Measurements from ENCODE around the gene PLA2G2C. TPM values are rescaled to one million over a fixed set of nuclear protein-coding genes. Genes with fewer than 3 reads are reported as not detected.

PLA2G2C gene
- total and polyA plus RNA-seq, 9 donors = 0.02 TPM; not detected in 8

DNA sequence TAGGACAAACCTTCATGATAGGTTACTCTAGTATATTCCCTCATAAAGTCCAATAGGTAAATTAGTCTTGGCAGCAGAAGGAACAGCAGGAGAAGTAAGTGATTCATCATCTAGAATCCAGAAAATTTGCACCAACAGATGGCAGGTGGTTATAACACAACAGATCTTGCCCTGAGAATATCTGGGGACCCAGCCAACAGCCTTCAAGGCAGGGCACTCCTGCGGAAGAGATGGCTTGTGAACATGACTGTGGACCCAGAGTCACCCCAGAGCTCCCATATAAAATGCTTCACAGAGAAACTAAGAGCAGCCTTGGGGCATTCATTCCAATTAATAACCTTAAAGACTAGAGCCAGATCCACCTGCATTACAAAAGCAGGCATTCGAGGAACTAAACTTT lies 7.9 kb upstream of the PLA2G2C start:
- 66 to 82% (median 69%) methylated on average over 2 of the region's 2 CpGs for WGBS, 3 donors
- DNase-seq = no peak
- no peaks in the 10 kb centered on the region for H3K36me3 ChIP-seq
- no peak for TF ChIP-seq EP300 (IDR thresholded peaks at IDR 0.05)
- TF ChIP-seq CTCF (IDR thresholded peaks at IDR 0.05) = no peak
- TF ChIP-seq POLR2A (IDR thresholded peaks at IDR 0.05) = no peak
- peaks cover 2% of the 10 kb centered on the region for H3K4me1 ChIP-seq (ENCODE audit: insufficient read depth)
- intact Hi-C loops (cut with DNase I) = no loop called here
- no peak overlapping the region for H3K4me3 ChIP-seq
- H3K27me3 ChIP-seq = no peaks in the 10 kb centered on the region
- no peak overlapping the region for H3K27ac ChIP-seq
- H3K9me3 ChIP-seq = no peaks in the 10 kb centered on the region

DNA sequence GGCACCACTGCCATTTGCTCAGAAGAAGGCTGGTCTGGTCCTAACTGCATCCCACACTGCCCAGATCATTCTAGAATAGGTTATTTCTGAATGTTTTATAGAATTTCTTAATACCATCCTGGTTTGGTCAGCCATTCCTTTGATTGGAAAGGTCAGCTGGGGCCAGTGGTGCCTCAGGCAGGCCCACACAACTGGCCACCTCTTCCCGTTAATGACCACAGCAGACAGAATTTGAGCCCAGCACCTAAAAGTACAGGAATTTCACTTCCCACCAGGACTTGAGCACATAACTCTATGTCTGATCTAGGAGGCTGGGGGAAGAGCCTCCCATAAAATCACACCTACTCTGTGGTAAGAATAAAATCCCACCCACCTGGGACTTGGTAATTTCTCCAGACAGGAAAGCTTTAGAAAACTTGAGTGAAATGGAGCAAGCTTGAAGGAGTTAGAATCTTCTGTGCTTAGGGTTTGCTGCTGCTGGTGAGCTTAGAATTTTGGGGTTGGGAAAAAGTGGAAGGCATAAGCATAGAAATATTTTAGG lies 6.6 kb upstream of the PLA2G2C start:
- Histone ChIP-seq H3K27ac (no peak overlapping the region), H3K9me3 (no peaks in the 10 kb centered on the region), H3K27me3 (no peaks in the 10 kb centered on the region), H3K36me3 (no peaks in the 10 kb centered on the region), H3K4me3 (no peak overlapping the region), H3K4me1 (ENCODE audit: insufficient read depth) (peaks cover 2% of the 10 kb centered on the region)
- intact Hi-C loops (cut with DNase I) = no loop called here
- no peak for TF ChIP-seq CTCF (IDR thresholded peaks at IDR 0.05)
- no peak for TF ChIP-seq POLR2A (IDR thresholded peaks at IDR 0.05)
- no peak for TF ChIP-seq EP300 (IDR thresholded peaks at IDR 0.05)
- WGBS, 3 donors = 85 to 100% (median 86%) methylated on average over 1 of the region's 1 CpG
- no peak for DNase-seq

DNA sequence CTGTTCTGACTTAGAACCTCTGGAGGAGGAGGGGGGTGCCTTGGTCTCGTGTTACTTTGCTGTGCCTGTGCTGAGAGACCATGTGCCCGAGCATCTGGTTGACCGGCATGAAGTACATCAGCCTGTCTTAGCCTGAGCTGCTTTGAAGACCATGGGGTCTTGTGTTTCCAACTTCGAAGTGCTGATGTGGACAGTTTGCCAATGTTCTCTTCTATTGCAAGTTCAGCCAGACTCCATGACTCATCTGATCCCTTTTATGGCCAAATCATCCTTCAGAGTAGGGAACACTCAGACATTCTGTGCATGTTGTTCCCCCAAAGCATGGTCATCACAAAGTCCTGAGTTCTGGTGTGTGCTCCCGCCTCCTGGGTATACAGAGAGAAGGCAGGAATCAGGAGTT lies 6.0 kb upstream of the PLA2G2C start:
- DNase-seq = no peak
- WGBS, 3 donors = 54 to 72% (median 62%) methylated on average over 5 of the region's 5 CpGs
- no peaks in the 10 kb centered on the region for H3K27me3 ChIP-seq
- TF ChIP-seq EP300 (IDR thresholded peaks at IDR 0.05) (no peak), POLR2A (IDR thresholded peaks at IDR 0.05) (no peak), CTCF (IDR thresholded peaks at IDR 0.05) (no peak)
- H3K4me3 ChIP-seq = no peak overlapping the region
- H3K27ac ChIP-seq = no peak overlapping the region
- no peaks in the 10 kb centered on the region for H3K36me3 ChIP-seq
- H3K9me3 ChIP-seq = no peaks in the 10 kb centered on the region
- H3K4me1 ChIP-seq (ENCODE audit: insufficient read depth) = peaks cover 2% of the 10 kb centered on the region
- intact Hi-C loops (cut with DNase I) = no loop called here

DNA sequence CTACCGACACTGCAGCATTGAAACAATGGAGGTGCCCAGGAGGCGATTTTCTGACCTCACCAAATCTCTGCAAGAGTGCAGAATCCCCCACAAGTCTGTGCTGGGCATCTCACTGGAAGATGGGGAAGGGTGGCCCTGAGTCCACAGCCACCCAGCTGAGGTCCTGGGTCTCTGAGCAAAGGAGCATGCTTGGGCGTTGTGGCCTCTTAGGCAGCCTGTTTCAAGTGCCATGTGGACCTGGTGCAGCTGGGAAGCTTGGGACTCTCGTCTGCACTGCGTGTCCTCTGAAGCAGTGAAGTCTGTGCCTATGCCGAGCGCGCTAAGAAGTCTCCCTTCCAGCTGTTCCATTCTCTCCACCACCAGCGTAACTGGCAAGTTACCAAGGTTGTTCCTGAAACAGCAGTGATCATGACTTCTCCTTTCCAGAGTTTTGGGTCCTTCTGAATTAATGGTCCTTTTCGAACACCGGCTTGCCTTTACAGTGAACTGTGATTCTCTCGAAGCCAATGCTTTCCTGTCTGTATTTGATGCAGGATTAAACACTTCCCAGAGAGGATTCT lies 5.0 kb upstream of the PLA2G2C start:
- WGBS, 3 donors = 91 to 96% (median 95%) methylated on average over 12 of the region's 12 CpGs
- intact Hi-C loops (cut with DNase I) = no loop called here
- Histone ChIP-seq H3K9me3 (no peaks in the 10 kb centered on the region), H3K36me3 (no peaks in the 10 kb centered on the region), H3K27me3 (no peaks in the 10 kb centered on the region), H3K27ac (no peak overlapping the region), H3K4me1 (ENCODE audit: insufficient read depth) (peaks cover 2% of the 10 kb centered on the region), H3K4me3 (no peak overlapping the region)
- DNase-seq = no peak
- TF ChIP-seq POLR2A (IDR thresholded peaks at IDR 0.05) = no peak
